Activated CD8-positive, alpha-beta memory T cell treated with anti-CD3 and anti-CD28 coated beads for 48 hours (primary cell): ENCODE results near the gene NT5C3B.
"Not testable (repeated sequence)": the region's sequence is repeated elsewhere in the genome, so short reads cannot be mapped to it uniquely, and the experiment has no call there.

Source experiments
- DNase-seq, 3 experiments: peaks; one replicate each; pipeline ENCODE4 v3.0.0-alpha.2; 2020; ENCODE audit warnings: low read depth in 2 of 3, low spot score in 2 of 3

Gene NT5C3B

GRCh38 chr17:41835800-41836549 is at the start of gene NT5C3B:
NT5C3B (minus strand) TSS chr17:41836232; CDS start chr17:41836193, 39 bp downstream.
- DNase-seq, result peak; percentile 29 to 43 (median 38)

DNA sequence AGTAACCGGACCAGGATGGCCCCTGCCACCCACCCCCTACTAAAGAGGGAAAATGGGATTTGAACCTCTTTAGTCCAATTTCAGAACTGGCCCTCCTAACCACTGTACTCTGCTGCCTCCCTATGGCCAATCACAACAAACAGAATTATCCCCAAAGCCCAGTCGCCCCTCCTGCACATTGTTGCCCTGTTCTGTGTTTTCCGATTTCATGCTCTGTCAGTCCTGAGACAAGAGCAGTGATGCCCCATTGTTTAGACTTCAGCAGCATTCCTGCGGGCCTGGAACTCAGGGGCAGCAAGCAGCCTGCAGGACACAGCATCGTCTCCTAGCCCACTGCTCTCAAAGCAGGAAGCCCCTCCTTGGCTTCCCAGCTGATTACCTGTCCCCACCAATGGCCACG is 49.7 kb upstream of the NT5C3B start:
- DNase-seq, result no peak

DNA sequence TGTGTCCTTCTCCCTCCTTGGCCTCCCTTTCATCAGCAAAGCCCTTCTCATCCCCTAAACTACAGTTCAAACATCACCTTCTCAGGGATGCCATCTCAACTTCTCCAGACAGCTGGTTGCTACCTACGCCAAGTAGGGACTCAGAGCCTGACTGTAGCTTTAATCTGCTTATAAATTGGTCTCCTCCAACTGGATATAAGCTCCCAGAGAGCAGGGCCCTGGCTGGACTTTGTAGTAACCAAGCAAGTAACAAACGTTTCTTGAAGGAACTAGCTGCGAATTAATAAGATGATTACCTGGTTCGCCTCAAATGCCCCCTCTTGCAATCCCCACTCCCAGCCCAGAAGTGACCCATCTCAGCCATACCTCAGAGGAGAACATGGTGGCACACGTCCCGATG is 46.7 kb upstream of the NT5C3B start:
- DNase-seq, result no peak

GRCh38 chr17:41880130-41880529 is 44.1 kb upstream of the NT5C3B start:
- no peak for DNase-seq

DNA sequence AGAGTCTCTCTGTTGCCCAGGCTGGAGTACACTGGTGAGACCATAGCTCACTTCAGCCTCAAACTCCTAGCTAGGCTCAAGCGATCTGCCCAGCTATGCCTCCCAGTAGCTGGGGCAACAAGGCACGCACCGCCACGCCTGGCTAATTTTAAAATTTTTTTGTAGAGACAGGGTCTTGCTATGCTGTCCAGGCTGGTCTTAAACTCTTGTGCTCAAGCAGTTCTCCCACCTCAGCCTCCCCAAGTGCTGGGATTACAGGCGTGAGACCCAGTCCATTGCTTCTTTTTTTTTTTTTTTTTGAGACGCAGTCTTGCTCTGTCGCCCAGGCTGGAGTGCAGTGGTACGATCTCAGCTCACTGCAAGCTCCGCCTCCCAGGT is 38.2 kb upstream of the NT5C3B start:
- DNase-seq, result not testable (repeated sequence)

DNA sequence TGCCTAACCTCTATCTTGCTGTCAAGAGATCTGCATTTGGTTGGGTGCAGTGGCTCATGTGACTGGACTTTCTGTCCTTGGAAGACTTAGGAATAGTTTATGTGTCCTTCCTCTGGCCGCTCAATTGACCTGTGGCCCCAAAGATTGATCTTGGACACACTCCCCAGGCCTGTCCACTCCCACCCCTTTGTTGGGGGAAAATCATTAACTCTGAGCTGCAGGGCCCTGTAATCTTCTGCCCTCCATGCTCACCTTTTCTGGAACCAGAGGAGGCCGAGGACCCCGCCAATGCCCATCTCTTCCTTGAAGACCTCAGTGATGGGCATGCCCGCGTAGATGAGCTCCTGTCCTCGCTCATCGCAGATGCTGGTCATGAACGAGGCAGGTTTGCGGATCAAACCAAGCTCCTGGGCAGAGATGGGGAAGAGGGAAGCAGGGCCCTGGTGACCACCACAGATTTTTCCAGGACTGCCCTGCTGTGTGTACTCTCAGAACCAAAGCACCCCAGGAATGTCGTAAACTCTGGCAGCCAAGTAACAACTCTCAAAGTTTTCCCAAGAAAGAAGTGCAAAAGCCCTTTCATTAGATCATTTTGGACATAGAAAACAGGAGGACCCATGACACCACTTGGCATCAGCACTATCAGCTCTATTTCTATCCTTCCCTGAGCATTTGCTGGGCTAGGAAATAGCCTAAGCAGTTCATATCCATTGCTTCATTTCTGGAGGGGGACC is 37.7 kb upstream of the NT5C3B start:
- DNase-seq, result no peak

DNA sequence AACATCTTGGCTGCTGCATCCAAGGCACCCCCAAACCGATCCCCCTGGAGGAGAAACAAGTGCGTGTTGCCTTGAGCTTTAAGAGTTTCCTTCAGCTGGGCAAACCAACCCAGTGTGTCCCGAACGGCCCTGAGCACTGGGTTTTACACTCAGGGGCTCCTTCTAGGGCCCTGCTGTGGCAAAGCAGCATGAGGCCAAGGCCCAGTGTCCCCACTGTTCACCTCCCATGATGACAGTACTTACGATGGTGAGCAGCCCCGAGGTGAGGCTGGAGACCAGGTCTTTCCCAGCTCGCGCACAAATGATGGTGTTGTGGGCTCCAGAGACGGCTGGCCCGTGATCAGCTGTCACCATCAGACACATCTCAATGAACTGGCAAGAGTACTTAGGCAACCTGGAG is 35.8 kb upstream of the NT5C3B start:
- DNase-seq, result no peak

- DNase-seq, result no peak
Measured at GRCh38 chr17:41870627-41871026, 34.6 kb upstream of the NT5C3B start.

DNA sequence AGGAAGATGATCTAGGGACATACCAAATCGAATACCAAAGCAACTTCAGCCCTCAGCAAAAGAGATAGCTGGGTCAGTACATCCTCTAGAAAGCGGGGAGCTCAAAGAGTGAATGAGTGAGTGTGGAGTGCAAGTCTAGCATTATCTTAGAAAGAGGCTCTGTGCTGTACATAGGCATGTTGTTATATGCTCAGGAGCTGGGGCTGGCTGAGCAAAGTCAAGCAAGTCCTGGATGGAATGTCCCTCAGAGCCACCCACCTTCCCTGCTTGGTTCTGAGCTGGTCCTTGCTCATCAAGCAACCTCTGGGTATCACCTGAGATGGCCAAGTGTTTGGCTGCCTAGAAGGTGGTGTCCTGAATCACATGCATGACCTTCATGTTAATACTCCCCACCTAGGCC is 34.1 kb upstream of the NT5C3B start:
- no peak for DNase-seq

- DNase-seq, result no peak
Measured at GRCh38 chr17:41869426-41869825, 33.4 kb upstream of the NT5C3B start.

DNA sequence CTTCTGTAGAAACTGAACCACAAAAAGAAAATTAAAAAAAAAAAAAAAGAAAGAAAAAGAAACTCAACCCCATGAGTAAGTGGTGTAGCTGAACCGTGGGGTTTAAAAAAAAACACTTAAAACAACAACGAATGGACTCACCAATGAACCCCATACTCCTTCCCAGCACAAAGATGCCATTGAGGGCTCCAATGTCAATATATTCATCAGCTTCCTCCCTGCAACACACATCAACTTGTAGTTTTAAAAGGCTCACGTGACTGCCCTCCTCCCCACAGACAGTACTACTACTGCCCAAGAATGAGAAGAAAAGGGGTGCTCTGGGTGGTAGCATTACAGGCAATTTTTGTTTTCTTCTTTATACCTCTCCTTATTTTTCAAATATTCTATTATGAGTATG is 32.5 kb upstream of the NT5C3B start:
- no peak for DNase-seq

DNA sequence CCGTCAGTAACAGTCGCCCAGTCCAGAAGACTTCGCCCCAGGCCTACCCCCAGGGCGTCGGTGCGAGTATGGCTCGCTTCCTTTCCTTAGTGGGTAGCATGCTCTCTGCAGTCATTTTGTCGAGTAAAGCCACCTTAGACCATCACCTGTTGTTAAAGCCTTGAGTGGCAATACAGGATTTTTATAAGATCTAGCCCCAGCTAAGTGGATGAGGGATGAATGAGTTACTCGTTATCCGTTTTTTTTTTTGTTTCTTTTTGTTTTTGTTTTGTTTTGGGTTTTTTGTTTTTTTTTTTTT is 29.5 kb upstream of the NT5C3B start:
- no peak for DNase-seq

DNA sequence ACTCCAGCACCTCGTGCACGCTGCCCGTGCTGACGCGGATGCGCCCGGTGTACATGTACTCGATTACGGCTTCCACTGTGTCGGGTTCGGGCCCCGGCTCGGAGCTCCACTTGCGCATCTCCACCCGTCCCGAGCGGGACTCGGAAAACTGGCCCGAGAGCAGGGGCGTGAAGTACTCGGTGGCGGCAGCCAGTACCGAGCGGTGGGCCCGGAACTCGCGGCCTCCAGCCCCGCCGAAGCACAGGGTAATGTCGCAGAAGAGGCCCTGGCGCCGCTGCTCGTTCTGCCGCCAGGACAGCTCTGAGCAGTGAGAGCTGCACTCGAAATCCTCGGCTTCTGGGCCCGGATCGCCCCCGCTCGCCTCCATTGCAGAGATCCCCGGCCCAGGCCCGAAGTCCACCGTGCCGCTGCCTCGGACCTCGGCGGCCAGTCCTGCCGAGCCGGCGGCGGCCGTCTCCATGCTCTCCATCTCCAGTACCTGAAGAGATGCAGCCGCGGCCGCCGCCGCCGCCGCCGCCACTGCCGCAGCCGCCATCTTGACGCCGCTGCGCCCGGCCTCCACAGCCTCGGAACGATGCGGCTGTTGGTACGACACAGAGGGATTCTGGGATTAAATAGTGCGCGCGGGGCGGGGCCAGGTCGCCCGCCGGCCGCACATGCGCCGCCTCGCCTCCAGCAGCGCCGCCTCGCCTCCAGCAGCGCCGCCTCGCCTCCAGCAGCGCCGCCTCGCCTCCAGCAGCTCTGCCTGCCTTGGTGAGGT is 29.0 kb upstream of the NT5C3B start, which contains the start of gene KLHL11:
KLHL11 (minus strand) TSS at position 588 of the 760 bp plus-strand sequence; CDS start at position 535, 53 bp downstream.
- peak; percentile 62 to 81 (median 73) for DNase-seq

DNA sequence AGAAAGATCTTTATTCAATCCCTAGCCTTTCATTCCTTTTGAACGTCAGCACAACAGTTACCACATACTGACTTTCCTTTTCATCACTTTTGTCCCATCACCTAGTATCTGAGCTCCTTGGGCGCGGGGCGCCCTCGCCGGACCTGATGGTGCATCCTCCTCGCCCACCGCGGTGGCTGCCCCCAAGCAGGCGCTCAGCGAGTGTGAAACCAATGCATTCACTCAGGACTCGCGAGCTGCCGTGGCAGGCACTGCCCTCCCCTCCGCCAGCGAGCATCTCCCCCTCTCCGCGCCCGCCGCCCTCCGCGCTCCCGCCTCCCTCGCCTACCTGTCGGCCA is 28.4 kb upstream of the NT5C3B start:
- DNase-seq, result peak in 1 of 3 experiments; percentile 40

DNA sequence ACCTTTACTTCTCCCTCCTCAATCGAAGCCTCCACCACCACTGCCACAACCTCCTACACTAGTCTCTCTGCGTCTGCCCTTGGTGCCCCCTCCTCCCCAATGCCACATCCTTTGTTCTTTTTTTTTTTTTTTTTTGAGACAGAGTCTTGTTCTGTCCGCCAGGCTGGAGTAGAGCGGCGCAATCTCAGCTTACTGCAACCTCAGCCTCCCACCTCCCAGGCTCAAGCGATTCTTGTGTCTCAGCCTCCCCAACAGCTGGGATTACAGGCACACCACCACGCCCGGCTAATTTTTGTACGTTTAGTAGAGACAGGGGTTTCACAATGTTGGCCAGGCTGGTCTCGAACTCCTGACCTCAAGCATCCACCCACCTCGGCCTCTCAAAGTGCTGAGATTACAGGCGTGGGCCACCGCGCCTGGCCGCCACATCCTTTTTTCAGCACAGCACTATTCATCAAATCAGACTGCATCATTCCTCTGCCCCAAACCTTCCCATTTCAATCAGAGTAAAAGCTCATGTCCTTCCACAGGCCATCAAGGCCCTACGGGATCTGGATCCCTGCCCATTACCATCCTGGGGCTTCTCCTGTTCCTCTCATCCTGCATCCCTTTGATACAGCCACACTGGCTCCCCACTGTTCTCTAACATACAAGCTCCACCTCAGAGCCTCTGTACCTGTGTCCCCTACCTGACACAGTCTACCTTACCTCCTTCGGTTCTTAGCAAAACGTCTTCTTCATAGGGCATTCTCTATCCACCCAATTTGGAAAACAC is 27.2 kb upstream of the NT5C3B start:
- DNase-seq, result peak in 1 of 3 experiments; percentile 20

GRCh38 chr17:41860254-41860931 is 24.4 kb upstream of the NT5C3B start:
- no peak for DNase-seq

DNA sequence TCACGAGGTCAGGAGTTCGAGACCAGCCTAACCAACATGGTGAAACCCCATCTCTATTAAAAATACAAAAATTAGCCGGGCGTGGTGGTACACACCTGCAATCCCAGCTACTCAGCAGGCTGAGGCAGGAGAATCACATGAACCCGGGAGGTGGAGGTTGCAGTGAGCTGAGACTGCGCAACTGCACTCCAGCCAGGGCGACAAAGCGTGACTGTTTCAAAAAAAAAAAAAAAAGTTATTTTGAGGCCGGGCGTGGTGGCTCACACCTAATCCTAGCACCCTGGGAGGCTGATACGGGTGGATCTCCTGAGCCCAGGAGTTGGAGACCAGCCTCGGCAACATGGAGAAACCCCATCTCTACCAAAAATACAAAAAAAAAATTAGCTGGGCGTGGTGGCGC is 15.3 kb upstream of the NT5C3B start:
- not testable (repeated sequence) for DNase-seq

DNA sequence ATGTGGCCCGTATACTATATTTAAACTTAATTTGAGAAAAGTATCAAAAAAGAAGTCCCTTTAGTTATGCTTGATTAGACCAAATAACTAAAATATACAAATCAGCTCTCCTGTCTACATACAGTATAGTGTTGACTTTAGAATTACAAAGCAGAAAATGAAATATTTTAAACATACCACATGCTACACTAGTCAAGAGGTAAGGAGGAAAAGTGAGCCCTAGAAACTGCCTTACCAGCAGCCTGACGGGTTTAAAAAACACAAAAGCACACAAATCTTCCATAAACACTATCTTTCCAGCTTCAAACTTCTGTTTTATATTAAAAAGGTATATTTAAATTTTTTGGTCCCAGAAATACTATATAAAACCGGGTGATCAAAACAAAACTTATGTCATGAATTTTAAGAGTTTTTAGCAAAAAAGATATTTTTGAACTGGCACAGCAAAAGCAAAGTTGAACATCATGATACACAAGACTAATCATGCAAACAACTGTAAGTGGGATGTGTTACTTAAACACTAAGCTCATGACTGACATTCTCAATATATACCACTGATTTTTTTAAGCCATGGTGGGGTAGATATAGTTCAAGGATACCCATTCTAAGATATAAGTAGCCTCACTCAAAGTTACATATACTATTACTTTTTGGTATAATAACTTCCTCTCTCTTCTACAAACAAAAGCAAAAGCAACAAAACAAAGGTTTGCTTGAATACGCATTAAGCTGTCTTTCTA is 13.4 kb upstream of the NT5C3B start:
- no peak for DNase-seq

- DNase-seq, result no peak
Measured at GRCh38 chr17:41848788-41849187, 12.8 kb upstream of the NT5C3B start.

DNA sequence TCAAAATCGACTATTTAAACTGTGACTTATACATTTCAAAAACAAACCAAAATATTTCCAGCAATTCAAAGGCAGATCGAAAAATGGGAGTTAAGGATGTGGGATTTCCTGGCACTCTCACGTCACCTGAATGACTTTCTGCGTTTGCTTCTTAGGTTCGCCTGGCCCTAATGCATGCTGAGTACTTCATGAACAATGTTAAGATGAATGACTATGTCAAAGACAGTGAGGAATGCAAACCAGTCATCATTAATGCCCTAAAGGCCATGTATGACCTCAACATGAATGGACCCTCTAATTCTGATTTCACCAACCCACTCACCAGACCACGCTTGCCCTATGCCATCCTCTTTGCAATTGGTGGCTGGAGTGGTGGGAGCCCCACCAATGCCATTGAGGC is 8.9 kb upstream of the NT5C3B start:
- no peak for DNase-seq
